Skeletal muscle tissue (tissue), 4 donors: Measurements from ENCODE around the gene SNAI3. TPM values are rescaled to one million over a fixed set of nuclear protein-coding genes. Genes with fewer than 3 reads are reported as not detected.

ENCODE experiments used
- H3K27ac ChIP-seq: one replicate; pipeline ENCODE4 v1.7.0; 2013; ENCODE audit warnings: mild to moderate bottlenecking, low read depth, low read length, inconsistent platforms
- H3K27me3 ChIP-seq, 3 donors: one replicate each; pipeline ENCODE4 v1.7.0; 2013; ENCODE audit warnings: low read length in 3 of 3; ENCODE audit not compliant: control insufficient read depth in 3 of 3, insufficient read depth in 3 of 3
- H3K36me3 ChIP-seq, 3 donors: one replicate each; pipeline ENCODE4 v1.7.0; 2013; ENCODE audit warnings: low read length in 3 of 3; ENCODE audit not compliant: control insufficient read depth in 3 of 3, insufficient read depth in 3 of 3
- H3K4me1 ChIP-seq, 3 donors: one replicate each; pipeline ENCODE4 v1.7.0; 2013; ENCODE audit warnings: low read length in 3 of 3, mild to moderate bottlenecking in 3 of 3; ENCODE audit not compliant: control insufficient read depth in 3 of 3, insufficient read depth in 3 of 3
- H3K4me3 ChIP-seq, 3 donors: one replicate each; pipeline ENCODE4 v1.7.0; 2013; ENCODE audit warnings: low read length in 3 of 3
- H3K9ac ChIP-seq, 3 donors: one replicate each; pipeline ENCODE4 v1.7.0; 2013; ENCODE audit warnings: low read length in 3 of 3, mild to moderate bottlenecking in 3 of 3, moderate library complexity in 2 of 3, low read depth in 1 of 3
- H3K9me3 ChIP-seq, 3 donors: one replicate each; pipeline ENCODE4 v1.7.0; 2013; ENCODE audit warnings: low read length in 3 of 3; ENCODE audit not compliant: control insufficient read depth in 3 of 3
- total RNA-seq: library from RNA; depleted of rRNA; stranded (reverse); fragments of >200 nt; gene quantifications from one replicate; pipeline ENCODE4 v1.2.3, GENCODE V29; 2014
- donor health status: Osteomylitis.

SNAI3 gene
- total RNA-seq, 1 donor from 2014 or later: 8.4 TPM

DNA sequence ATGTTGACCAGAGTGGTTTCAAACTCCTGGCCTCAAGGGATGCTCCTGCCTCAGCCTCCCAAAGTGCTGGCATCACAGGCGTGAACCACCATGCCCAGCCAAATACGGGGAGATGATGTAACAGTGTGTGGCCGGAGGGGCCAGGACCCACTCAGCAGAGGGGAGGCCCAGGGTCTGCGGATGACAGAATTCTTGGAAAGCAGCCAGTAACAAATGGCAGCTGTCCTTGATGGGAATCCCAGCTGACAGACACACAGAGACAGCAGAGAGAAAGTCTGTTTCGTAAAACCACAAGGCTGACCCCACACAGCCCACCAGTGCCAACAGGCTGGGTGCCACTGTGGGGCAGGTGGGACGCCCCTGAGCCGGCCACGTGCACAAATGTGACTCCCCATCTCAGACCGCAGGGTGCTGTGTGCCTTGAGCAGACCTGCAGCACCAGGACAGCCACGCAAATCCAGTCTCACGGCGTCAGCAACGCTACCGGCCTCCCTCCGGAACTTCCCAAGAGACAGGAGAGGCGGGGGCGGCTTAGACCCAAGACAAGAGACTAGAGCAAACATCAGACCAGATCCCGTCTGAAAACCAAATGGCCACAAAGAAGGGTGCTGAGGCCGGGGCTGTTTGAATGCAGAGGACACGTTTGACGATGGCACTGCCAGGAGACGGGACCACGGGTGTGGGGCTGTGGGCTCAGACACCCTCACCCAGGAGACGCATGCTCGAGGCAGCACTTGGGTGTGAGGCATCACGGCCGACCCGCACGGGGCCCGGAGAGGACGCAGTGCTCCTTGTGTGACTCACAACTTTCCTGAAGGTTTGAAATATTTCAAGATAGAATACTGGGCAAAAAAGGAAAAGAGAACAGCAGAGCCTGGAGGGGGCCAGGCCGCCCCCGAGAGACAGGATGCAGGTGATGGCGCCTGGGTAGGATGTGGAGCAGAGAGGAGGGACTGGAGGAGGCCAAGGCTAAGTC is 44.6 kb upstream of the SNAI3 start:
- Histone ChIP-seq H3K4me1 (no peaks in the 10 kb centered on the region), H3K9ac (no peak overlapping the region), H3K27ac (no peak overlapping the region), H3K9me3 (no peaks in the 10 kb centered on the region), H3K4me3 (no peak overlapping the region), H3K36me3 (peaks cover 6 to 11% (median 7%) of the 10 kb centered on the region in 3 donors), H3K27me3 (peaks cover 0 to 3% (median 0%) of the 10 kb centered on the region in 3 donors)

DNA sequence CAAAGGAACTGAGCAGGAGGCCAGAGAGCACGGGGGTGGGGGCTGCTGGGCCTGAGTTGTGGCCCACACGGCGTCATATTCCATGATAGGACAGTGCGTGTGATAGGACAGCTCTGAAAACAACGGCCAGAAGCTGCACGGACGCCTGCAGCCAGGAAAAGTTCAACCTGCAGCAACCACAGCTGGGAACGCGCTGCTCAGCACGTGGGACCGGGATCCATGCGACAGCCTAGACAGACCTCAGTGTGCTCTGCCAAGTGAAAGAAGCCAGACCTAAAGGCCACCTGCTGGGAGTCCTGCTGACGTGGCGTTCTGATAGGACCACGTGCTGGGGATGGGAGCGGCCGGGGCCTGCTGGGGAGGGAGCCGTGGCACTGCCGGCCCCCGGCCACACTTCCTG is 41.6 kb upstream of the SNAI3 start:
- H3K9ac ChIP-seq: no peak overlapping the region
- peaks cover 0 to 3% (median 0%) of the 10 kb centered on the region in 3 donors for H3K27me3 ChIP-seq
- no peak overlapping the region for H3K4me3 ChIP-seq
- H3K36me3 ChIP-seq: peaks cover 7 to 12% (median 9%) of the 10 kb centered on the region in 3 donors
- H3K4me1 ChIP-seq: no peaks in the 10 kb centered on the region
- no peak overlapping the region for H3K27ac ChIP-seq
- no peaks in the 10 kb centered on the region for H3K9me3 ChIP-seq

GRCh38 chr16:88726981-88727380 is 40.7 kb upstream of the SNAI3 start:
- Histone ChIP-seq H3K9me3 (no peaks in the 10 kb centered on the region), H3K27me3 (peaks cover 0 to 3% (median 0%) of the 10 kb centered on the region in 3 donors), H3K27ac (no peak overlapping the region), H3K9ac (no peak overlapping the region), H3K4me3 (no peak overlapping the region), H3K36me3 (peaks cover 10 to 13% (median 11%) of the 10 kb centered on the region in 3 donors), H3K4me1 (no peaks in the 10 kb centered on the region)

GRCh38 chr16:88726408-88726749 is 40.1 kb upstream of the SNAI3 start:
- Histone ChIP-seq H3K36me3 (peaks cover 10 to 14% (median 11%) of the 10 kb centered on the region in 3 donors), H3K9ac (no peak overlapping the region), H3K27me3 (peaks cover 0 to 3% (median 0%) of the 10 kb centered on the region in 3 donors), H3K27ac (no peak overlapping the region), H3K4me3 (no peak overlapping the region), H3K9me3 (no peaks in the 10 kb centered on the region), H3K4me1 (no peaks in the 10 kb centered on the region)

DNA sequence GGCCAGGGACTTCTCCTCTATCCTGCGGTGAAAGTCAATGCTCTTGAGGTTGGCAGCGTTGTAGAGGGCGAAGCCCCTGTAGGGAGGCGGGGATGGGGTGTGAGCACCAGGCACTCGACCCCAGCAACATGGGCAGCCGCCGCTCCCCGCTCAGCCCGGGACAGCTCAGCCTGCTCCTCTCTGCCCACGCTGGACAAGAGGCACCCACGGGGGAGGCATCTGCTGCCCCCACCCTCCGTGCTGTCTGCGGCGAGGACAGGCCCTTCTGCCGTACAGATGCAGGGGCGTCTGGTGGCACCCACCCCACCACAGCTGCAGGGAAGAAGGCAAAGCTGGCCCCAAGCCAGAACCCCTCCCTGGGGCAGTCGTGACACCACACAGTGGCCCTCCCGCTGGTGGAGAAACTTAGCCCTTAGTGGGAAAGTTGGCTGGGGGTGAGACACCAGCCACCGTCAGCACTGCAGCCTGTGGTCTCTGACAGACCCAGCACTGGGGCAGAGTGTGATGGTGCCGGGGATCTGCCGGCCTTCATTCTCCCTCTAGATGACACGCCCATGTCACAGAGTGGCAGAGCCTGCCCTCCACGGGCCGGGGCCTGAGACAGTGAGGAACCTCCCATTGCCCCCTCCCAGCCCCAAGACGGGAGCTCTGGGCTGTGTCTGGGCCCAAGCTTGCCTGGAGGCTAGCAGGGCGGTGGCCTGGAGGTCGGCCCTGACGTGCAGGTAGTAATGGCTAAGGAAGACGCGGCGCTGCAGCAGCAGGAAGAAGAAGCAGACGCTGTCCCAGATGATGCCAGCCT is 39.5 kb upstream of the SNAI3 start:
- H3K4me3 ChIP-seq: no peak overlapping the region
- no peak overlapping the region for H3K9ac ChIP-seq
- H3K4me1 ChIP-seq: no peaks in the 10 kb centered on the region
- H3K27ac ChIP-seq: no peak overlapping the region
- H3K36me3 ChIP-seq: peaks cover 10 to 14% (median 11%) of the 10 kb centered on the region in 3 donors
- no peaks in the 10 kb centered on the region for H3K9me3 ChIP-seq
- H3K27me3 ChIP-seq: peaks cover 0 to 3% (median 0%) of the 10 kb centered on the region in 3 donors

GRCh38 chr16:88724855-88725555 is 38.7 kb upstream of the SNAI3 start:
- no peaks in the 10 kb centered on the region for H3K9me3 ChIP-seq
- no peak overlapping the region for H3K9ac ChIP-seq
- H3K36me3 ChIP-seq: peaks cover 10 to 14% (median 11%) of the 10 kb centered on the region in 3 donors
- no peak overlapping the region for H3K4me3 ChIP-seq
- H3K4me1 ChIP-seq: no peaks in the 10 kb centered on the region
- H3K27me3 ChIP-seq: peaks cover 0 to 3% (median 0%) of the 10 kb centered on the region in 3 donors
- no peak overlapping the region for H3K27ac ChIP-seq

- Histone ChIP-seq H3K27ac (no peak overlapping the region), H3K27me3 (peaks cover 0 to 3% (median 0%) of the 10 kb centered on the region in 3 donors), H3K9me3 (no peaks in the 10 kb centered on the region), H3K36me3 (peaks cover 10 to 14% (median 11%) of the 10 kb centered on the region in 3 donors), H3K9ac (no peak overlapping the region), H3K4me1 (no peaks in the 10 kb centered on the region), H3K4me3 (no peak overlapping the region)
Observed at GRCh38 chr16:88723911-88724310, 37.6 kb upstream of the SNAI3 start.

DNA sequence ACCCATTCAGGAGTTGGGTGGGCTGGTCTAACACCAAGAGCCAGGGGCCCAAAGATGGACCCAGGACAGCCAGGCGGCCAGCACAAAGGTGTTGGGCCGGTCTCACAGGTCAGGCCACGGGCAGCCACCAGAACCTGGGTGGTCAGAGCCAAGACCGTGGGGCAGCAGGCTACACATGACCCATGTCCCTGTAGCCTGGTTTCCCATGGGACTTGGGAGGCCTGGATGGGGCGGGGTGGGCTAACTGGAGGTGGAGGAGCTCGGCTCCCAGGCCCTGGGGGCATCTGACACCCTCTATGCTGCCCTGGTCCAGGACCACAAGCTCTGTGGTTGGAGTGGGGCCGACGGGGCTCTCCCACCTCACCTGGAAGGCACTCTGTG is 37.2 kb upstream of the SNAI3 start:
- peaks cover 0 to 3% (median 0%) of the 10 kb centered on the region in 3 donors for H3K27me3 ChIP-seq
- no peak overlapping the region for H3K4me3 ChIP-seq
- no peak overlapping the region for H3K27ac ChIP-seq
- H3K36me3 ChIP-seq: peaks cover 10 to 14% (median 11%) of the 10 kb centered on the region in 3 donors
- no peak overlapping the region for H3K9ac ChIP-seq
- no peaks in the 10 kb centered on the region for H3K4me1 ChIP-seq
- H3K9me3 ChIP-seq: no peaks in the 10 kb centered on the region

DNA sequence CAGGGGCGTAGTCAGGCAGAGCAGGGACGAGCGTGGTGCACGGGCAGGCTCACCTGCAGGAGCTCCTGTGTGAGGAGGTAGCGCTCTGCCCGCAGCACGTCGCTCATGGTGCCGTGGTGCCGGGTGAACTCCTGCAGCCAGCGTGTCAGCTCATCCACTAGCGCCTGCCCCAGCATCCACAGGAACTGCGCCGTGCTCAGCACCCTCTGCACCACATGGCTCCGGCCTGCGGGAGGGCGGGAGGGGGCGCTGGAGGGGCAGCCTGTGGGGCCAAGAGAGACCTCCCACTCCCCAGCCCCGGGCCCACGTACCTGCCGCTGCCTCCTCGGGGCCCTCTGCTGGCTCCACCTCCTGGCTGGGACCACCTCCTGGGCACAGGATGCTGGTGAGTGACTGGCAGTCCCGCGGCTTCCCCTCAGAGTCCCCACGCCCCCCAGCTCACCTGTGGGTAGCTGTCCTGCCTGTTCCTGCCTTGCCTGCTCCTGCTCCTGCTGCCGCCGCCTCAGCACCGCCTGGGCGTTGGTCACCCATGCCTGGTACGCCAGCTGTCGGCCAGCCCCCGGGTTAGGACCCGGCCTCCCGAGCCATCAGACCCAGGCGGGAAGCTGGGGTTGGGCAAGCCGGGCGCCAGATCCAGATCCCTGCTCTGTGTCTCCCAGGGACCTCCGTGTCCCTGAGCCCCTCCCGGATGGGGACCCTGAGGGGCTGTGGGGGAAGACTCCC is 36.6 kb upstream of the SNAI3 start:
- Histone ChIP-seq H3K4me1 (no peaks in the 10 kb centered on the region), H3K36me3 (peaks cover 15 to 18% (median 16%) of the 10 kb centered on the region in 3 donors), H3K27me3 (peaks cover 0 to 3% (median 0%) of the 10 kb centered on the region in 3 donors), H3K9me3 (no peaks in the 10 kb centered on the region), H3K9ac (no peak overlapping the region), H3K27ac (no peak overlapping the region), H3K4me3 (no peak overlapping the region)
